ENCODE data around the gene PTPRD. TPM values are rescaled to one million over a fixed set of nuclear protein-coding genes. Genes with fewer than 3 reads are reported as not detected.

The PTPRD gene
- total RNA-seq, 3 donors from 2014 or later (not counting 1 experiment from before 2014, with no cell fraction given) = 0.05 to 0.68 TPM; not detected in 1

- Mint-ChIP-seq H3K27me3 (ENCODE audit: low read depth in 2 of 2) (no peaks in the 10 kb centered on the region), H3K36me3 (no peaks in the 10 kb centered on the region), H3K9me3 (peaks cover 4 to 20% of the 10 kb centered on the region in 2 donors), H3K4me3 (no peak overlapping the region), H3K27ac (no peak overlapping the region), H3K4me1 (no peaks in the 10 kb centered on the region)
- Histone ChIP-seq H3K36me3 (ENCODE audit: control insufficient read depth, insufficient read depth, low read length) (no peaks in the 10 kb centered on the region), H3K4me1 (ENCODE audit: control insufficient read depth, insufficient read depth, low read length) (no peaks in the 10 kb centered on the region), H3K4me3 (ENCODE audit: low read length) (no peak overlapping the region), H3K27me3 (ENCODE audit: control insufficient read depth, insufficient read depth, low read length) (no peaks in the 10 kb centered on the region), H3K27ac (ENCODE audit: low read length) (no peak overlapping the region), H3K9me3 (ENCODE audit: control insufficient read depth, insufficient read depth, low read length) (no peaks in the 10 kb centered on the region)
- TF ChIP-seq CTCF (IDR thresholded peaks at IDR 0.05) = no peak
- ATAC-seq (no peak), DNase-seq (no peak)
- intact Hi-C loops (cut with micrococcal nuclease) = no loop called here
- 92% methylated on average over 1 of the region's 2 CpGs for WGBS (ENCODE audit: insufficient coverage)
Measured at GRCh38 chr9:10341057-10341456, 271.7 kb downstream of the PTPRD start.

GRCh38 chr9:10339152-10339551, 273.6 kb downstream of the PTPRD start:
- H3K27me3 Mint-ChIP-seq (ENCODE audit: low read depth in 2 of 2) = no peaks in the 10 kb centered on the region
- no peaks in the 10 kb centered on the region for H3K27me3 ChIP-seq (ENCODE audit: control insufficient read depth, insufficient read depth, low read length)
- no peak for DNase-seq
- H3K4me3 Mint-ChIP-seq = no peak overlapping the region
- no peaks in the 10 kb centered on the region for H3K36me3 ChIP-seq (ENCODE audit: control insufficient read depth, insufficient read depth, low read length)
- ATAC-seq = no peak
- H3K27ac ChIP-seq (ENCODE audit: low read length) = no peak overlapping the region
- H3K9me3 Mint-ChIP-seq = peaks cover 6 to 24% of the 10 kb centered on the region in 2 donors
- no peaks in the 10 kb centered on the region for H3K4me1 Mint-ChIP-seq
- H3K4me3 ChIP-seq (ENCODE audit: low read length) = no peak overlapping the region
- no peaks in the 10 kb centered on the region for H3K9me3 ChIP-seq (ENCODE audit: control insufficient read depth, insufficient read depth, low read length)
- no peak for TF ChIP-seq CTCF (IDR thresholded peaks at IDR 0.05)
- no peaks in the 10 kb centered on the region for H3K36me3 Mint-ChIP-seq
- intact Hi-C loops (cut with micrococcal nuclease) = loop anchor here (10.0 kb wide), 1 partner anchor 56 kb away; no protein-coding TSS in a partner anchor
- H3K4me1 ChIP-seq (ENCODE audit: control insufficient read depth, insufficient read depth, low read length) = no peaks in the 10 kb centered on the region
- no peak overlapping the region for H3K27ac Mint-ChIP-seq

- DNase-seq (no peak), ATAC-seq (no peak)
- 72% methylated on average over 2 of the region's 2 CpGs for WGBS (ENCODE audit: insufficient coverage)
- H3K4me3 ChIP-seq (ENCODE audit: low read length) = no peak overlapping the region
- Mint-ChIP-seq H3K9me3 (peaks cover 5 to 12% of the 10 kb centered on the region in 2 donors), H3K4me3 (no peak overlapping the region), H3K27me3 (ENCODE audit: low read depth in 2 of 2) (no peaks in the 10 kb centered on the region), H3K4me1 (no peaks in the 10 kb centered on the region), H3K36me3 (no peaks in the 10 kb centered on the region), H3K27ac (no peak overlapping the region)
- intact Hi-C loops (cut with micrococcal nuclease) = loop anchor here (10.0 kb wide), 1 partner anchor 64 kb away; no protein-coding TSS in a partner anchor
- no peaks in the 10 kb centered on the region for H3K9me3 ChIP-seq (ENCODE audit: control insufficient read depth, insufficient read depth, low read length)
- H3K27me3 ChIP-seq (ENCODE audit: control insufficient read depth, insufficient read depth, low read length) = no peaks in the 10 kb centered on the region
- TF ChIP-seq CTCF (IDR thresholded peaks at IDR 0.05) = no peak
- no peaks in the 10 kb centered on the region for H3K36me3 ChIP-seq (ENCODE audit: control insufficient read depth, insufficient read depth, low read length)
- H3K27ac ChIP-seq (ENCODE audit: low read length) = no peak overlapping the region
- H3K4me1 ChIP-seq (ENCODE audit: control insufficient read depth, insufficient read depth, low read length) = no peaks in the 10 kb centered on the region
Measured at GRCh38 chr9:10331157-10331556, 281.6 kb downstream of the PTPRD start.

- WGBS (ENCODE audit: insufficient coverage) = 90% methylated on average over 1 of the region's 2 CpGs
- Histone ChIP-seq H3K4me1 (ENCODE audit: control insufficient read depth, insufficient read depth, low read length) (no peaks in the 10 kb centered on the region), H3K27ac (ENCODE audit: low read length) (no peak overlapping the region), H3K9me3 (ENCODE audit: control insufficient read depth, insufficient read depth, low read length) (no peaks in the 10 kb centered on the region), H3K36me3 (ENCODE audit: control insufficient read depth, insufficient read depth, low read length) (no peaks in the 10 kb centered on the region), H3K27me3 (ENCODE audit: control insufficient read depth, insufficient read depth, low read length) (no peaks in the 10 kb centered on the region), H3K4me3 (ENCODE audit: low read length) (no peak overlapping the region)
- no peak for TF ChIP-seq CTCF (IDR thresholded peaks at IDR 0.05)
- intact Hi-C loops (cut with micrococcal nuclease) = no loop called here
- no peaks in the 10 kb centered on the region for H3K27me3 Mint-ChIP-seq (ENCODE audit: low read depth in 2 of 2)
- no peaks in the 10 kb centered on the region for H3K36me3 Mint-ChIP-seq
- ATAC-seq (no peak), DNase-seq (no peak)
- H3K9me3 Mint-ChIP-seq = peaks cover 0 to 5% of the 10 kb centered on the region in 2 donors
- no peaks in the 10 kb centered on the region for H3K4me1 Mint-ChIP-seq
- no peak overlapping the region for H3K27ac Mint-ChIP-seq
- H3K4me3 Mint-ChIP-seq = no peak overlapping the region
Measured at GRCh38 chr9:10282084-10282483, 330.7 kb downstream of the PTPRD start.
